Dermis microvascular lymphatic vessel endothelial cell (primary cell): ENCODE data around the gene SRC. TPM values are rescaled to one million over a fixed set of nuclear protein-coding genes. Genes with fewer than 3 reads are reported as not detected.
A peak's percentile ranks its signal among the peaks of the same experiment; 100 is the strongest.
"Not testable (repeated sequence)": the region's sequence is repeated elsewhere in the genome, so short reads cannot be mapped to it uniquely, and the experiment has no call there.

ENCODE experiments used
- DNase-seq, 2 donors: peaks; one replicate each; pipeline versions ENCODE4 v3.0.0 to v3.0.0-alpha.2; 2010; ENCODE audit warnings: low read depth in 2 of 2
- total RNA-seq: library from RNA; depleted of rRNA; stranded (reverse); fragments of >200 nt; gene quantifications from 2 replicates; pipeline ENCODE4 v1.2.1, GENCODE V29; 2014

Gene SRC
- total RNA-seq, 1 donor from 2014 or later: 3.7 TPM

- DNase-seq: no peak
Measured at GRCh38 chr20:37362821-37363220, 16.9 kb downstream of the SRC start.

GRCh38 chr20:37363221-37364012 is 17.5 kb downstream of the SRC start:
- DNase-seq: no peak

- no peak for DNase-seq
Measured at GRCh38 chr20:37364013-37364926, 18.3 kb downstream of the SRC start.

DNA sequence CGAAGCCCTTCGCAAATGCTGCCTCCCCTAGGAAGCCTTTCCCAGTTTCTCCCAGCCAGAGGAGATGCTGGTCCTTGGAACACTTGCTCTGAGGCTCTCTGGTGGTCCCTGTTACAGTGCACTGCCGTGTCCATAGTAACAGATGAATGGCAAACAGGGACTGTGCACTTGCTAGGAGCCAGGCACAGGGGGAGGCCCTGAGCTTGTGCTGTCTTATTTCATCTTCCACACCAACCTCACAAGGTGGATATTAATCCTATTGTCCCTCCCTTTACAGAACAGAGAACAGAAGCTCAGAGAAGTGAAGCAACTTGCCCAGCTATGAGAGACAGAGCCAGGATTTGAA is 19.0 kb downstream of the SRC start:
- DNase-seq: no peak

DNA sequence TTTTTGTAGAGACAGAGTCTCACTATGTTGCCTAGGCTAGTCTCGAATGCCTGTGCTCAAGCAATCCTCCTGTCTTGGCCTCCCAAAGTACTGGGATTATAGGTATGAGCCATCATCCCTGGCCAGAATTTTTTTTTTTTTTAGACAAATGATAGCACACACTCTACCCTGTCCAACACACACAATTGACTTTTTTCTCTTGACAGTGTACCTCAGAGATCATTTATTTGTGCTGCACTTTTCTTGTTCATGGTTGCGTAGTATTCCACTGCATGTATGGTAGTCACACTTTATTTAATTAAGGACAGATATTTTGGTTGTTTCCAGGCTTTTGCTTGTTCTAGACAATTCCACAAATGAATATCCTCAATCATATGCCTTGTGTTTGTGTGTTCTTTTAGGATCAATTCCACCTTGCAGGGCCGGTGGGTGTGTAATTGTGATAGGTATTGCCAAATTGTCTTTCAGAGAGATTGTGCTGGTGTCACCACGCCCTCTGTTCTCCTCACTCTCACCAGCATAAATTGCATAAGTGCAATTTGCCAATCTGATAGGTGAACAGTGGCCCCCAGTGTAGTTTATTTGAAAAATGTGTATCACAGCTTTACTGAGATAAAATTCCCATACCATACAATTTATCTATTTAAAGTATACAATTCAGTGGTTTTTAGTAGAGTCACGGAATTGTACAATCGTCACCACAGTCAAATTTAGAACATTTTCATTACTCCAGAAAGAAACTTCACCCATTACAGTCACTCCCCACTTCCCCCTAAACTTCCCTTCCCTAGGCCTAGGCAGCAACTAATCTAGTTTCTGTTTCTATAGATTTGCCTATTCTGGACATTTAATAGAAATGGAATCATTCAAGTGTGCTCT is 20.1 kb downstream of the SRC start:
- DNase-seq: no peak

GRCh38 chr20:37366743-37367142 is 20.8 kb downstream of the SRC start:
- no peak for DNase-seq

DNA sequence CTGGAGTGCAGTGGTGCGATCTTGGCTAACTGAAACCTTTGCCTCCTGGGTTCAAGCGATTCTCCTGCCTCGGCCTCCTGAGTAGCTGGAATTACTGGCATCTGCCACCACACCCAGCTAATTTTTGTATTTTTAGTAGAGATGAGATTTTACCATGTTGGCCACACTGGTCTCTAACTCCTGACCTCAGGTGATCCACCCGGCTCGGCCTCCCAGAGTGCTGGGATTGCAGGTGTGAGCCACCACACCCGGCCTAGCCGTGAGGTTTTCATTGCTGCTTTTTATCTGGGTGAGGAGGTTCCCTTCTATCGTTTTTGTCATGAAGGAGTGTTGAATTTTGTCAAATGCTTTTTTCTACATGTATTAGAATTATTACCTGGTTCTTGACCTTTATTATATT is 23.9 kb downstream of the SRC start:
- DNase-seq: no peak

GRCh38 chr20:37371845-37372244 is 25.9 kb downstream of the SRC start:
- not testable (repeated sequence) for DNase-seq

DNA sequence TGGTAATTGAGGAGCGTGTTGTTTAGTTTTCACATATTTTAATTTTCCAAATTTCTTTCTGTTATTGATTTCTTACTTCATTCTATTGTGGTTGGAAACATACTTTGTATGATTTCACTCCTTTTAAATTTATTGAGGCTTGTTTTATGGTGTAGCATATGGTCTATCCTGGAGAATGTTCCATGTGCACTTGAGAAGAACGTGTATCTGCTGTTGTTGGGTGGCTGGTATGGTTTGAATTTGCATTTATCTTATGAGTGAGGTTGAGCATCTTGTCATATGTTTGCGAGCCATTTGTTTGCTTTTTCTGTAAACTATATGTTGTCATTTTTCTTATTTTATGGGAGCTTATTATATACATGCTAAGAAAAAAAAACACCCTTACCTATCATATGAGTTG is 26.5 kb downstream of the SRC start:
- DNase-seq: no peak

DNA sequence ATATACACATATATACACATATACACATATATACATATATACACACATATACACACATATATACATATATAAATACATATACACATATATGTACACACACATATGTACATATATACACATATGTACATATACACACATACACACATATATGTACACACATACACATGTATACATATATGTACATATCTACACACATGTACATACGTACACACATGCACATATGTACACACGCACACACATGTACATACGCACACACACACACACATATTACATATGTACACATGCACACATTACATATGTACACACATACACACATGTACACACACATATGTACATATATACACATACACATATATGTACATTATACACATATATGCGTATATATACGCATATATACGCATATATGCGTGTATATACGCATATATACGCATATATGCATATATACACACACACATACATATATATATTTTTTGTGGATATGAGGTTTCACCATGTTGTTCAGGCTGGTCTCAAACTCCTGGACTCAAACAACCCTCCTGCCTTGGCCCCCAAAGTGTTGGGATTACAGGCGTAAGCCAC is 27.2 kb downstream of the SRC start:
- no peak for DNase-seq

GRCh38 chr20:37375227-37375626 is 29.3 kb downstream of the SRC start:
- DNase-seq: no peak

DNA sequence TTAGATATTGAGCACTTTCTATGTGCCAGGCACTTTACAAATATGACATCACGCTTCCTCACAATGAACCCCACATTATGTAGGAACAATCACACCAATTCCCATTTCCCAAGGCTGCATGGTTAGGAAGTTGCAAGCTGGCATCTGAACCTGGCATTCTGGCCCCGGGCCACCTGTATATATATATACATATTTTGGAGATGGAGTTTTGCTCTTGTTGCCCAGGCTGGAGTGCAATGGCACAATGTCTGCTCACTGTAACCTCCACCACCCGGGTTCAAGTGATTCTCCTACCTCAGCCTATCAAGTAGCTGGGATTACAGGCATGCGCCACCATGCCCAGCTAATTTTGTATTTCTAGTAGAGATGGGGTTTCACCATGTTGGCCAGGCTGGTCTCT is 30.4 kb downstream of the SRC start:
- no peak for DNase-seq

GRCh38 chr20:37376791-37377190 is 30.9 kb downstream of the SRC start:
- DNase-seq: no peak

GRCh38 chr20:37377346-37378081 is 31.6 kb downstream of the SRC start:
- no peak for DNase-seq

DNA sequence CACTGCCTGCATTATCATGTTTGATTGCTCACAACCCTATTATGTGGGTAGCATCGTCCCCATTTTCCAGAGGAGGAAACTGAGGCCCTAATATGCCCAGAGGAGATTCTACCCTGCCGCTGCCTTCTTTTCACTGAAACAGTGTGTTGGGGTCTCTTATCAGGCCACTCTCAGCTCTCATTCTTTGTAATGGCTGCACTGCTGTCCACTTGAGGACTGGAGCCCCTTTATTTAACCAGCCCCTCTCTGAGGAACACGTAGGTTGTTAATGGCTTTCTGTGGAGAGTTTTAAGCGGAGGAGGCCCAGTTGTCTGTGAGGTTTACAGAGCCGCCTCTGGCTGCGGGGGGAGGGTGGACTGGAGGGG is 32.5 kb downstream of the SRC start:
- no peak for DNase-seq

GRCh38 chr20:37378785-37379598 is 33.1 kb downstream of the SRC start:
- peak in 1 of 2 donors; percentile 52 for DNase-seq

DNA sequence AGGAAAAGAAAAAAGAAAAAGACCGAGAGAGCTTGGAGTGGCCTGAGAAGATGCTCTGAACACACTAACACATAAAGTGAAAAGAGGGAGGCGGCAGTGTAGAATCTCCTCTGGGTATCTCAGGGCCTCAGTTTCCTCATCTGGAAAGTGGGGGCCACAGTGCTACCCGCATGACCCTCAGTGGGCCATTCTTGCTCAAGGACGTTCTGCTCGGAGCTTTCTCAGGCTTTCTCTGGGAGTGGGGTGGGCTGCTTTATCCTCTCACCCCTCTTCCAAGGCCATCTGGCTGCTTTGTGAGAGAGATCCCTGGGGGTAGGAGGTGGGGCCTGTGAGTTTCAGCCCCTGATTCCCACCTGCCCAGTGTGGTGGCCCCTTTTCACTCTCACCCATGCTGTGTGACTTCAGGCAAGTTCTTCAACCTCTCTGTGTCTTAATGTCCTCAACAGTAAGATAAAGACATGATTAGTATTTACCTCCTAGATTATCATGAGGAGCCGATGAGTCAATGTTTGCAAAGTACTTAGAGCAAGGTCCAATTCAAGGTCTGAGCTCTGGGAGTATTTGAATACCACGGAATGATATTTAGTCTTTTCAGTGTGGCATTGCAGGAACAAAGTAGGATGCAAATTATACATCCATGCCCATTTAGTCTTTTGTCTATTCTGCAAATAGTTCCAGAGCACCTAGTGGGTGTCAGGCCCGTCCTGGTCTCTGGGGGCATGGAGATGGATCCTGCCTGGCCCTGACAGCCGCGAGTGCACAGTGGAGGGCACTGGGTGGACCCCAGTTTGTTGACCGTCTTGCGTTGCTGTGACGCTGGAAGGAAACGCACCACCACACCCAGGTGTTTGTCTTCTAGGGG is 34.3 kb downstream of the SRC start:
- no peak for DNase-seq

GRCh38 chr20:37380864-37381579 is 35.1 kb downstream of the SRC start:
- no peak for DNase-seq
